Uterus (tissue), 4 donors: ENCODE measurements around the gene HHLA2. TPM values are rescaled to one million over a fixed set of nuclear protein-coding genes. Genes with fewer than 3 reads are reported as not detected.

Experiments used
- DNase-seq, 2 donors: peaks; one replicate each; pipeline ENCODE4 v3.0.0-alpha.2; 2019 to 2020
- H3K27ac ChIP-seq, 2 donors: fragments of 200-600 bp; sonication (generic); 1 replicate in 1 of 2; 2 replicates in 1 of 2; pipeline ENCODE4 v1.5.1; 2016 to 2018
- H3K27me3 ChIP-seq, 2 donors: fragments of 200-600 bp; sonication (generic); one replicate each; pipeline ENCODE4 v1.5.1; 2018 to 2019; ENCODE audit warnings: control low read depth in 1 of 2
- H3K36me3 ChIP-seq, 2 donors: fragments of 200-600 bp; sonication (generic); one replicate each; pipeline ENCODE4 v1.5.1; 2019; ENCODE audit warnings: control low read depth in 1 of 2
- H3K4me1 ChIP-seq, 2 donors: fragments of 200-600 bp; sonication (generic); one replicate each; pipeline ENCODE4 v1.5.1; 2018 to 2019; ENCODE audit warnings: control low read depth in 1 of 2
- H3K4me3 ChIP-seq, 2 donors: fragments of 200-600 bp; sonication (generic); 1 replicate in 1 of 2; 2 replicates in 1 of 2; pipeline ENCODE4 v1.5.1; 2018 to 2019; ENCODE audit warnings: mild to moderate bottlenecking in 1 of 2
- H3K9me3 ChIP-seq, 2 donors: fragments of 200-600 bp; sonication (generic); one replicate each; pipeline ENCODE4 v1.5.1; 2019; ENCODE audit warnings: control low read depth in 1 of 2
- POLR2A ChIP-seq, 2 donors: fragments of 450-650 bp; IDR thresholded peaks; one replicate each; pipeline ENCODE4 v1.6.1; 2016; ENCODE audit warnings: antibody characterized with exemption in 2 of 2, mild to moderate bottlenecking in 1 of 2, moderate library complexity in 1 of 2
- intact Hi-C: fragments of 100-400 bp; cut with DNase I; formaldehyde crosslinking; loops from one replicate; pipeline ENCODE4 v1.15.1; 2023; ENCODE audit warnings: low total_unique reads
- total RNA-seq, 4 donors: library from RNA; depleted of rRNA in 3 of 4; stranded (reverse); fragments of >200 nt in 3 of 4; gene quantifications; one replicate each; pipeline versions ENCODE4 v1.1.0 to v1.2.4, GENCODE V29; 2014 to 2023
- TF ChIP-seq, protein P1 (sequence below), 4 experiments: fragments of 200-600 bp in 2 of 4; fragments of 450-650 bp in 2 of 4; sonication (generic) in 2 of 4; IDR thresholded peaks; one replicate each; pipeline ENCODE4 v1.5.1; 2016 to 2019; ENCODE audit warnings: antibody characterized with exemption in 4 of 4, mild to moderate bottlenecking in 2 of 4, moderate library complexity in 1 of 4
- donor health status: DM: yes; HTN: yes; CAD: no.

The HHLA2 gene
- total RNA-seq, 4 donors from 2014 or later = 0.18 to 1.0 TPM; not detected in 2

DNA sequence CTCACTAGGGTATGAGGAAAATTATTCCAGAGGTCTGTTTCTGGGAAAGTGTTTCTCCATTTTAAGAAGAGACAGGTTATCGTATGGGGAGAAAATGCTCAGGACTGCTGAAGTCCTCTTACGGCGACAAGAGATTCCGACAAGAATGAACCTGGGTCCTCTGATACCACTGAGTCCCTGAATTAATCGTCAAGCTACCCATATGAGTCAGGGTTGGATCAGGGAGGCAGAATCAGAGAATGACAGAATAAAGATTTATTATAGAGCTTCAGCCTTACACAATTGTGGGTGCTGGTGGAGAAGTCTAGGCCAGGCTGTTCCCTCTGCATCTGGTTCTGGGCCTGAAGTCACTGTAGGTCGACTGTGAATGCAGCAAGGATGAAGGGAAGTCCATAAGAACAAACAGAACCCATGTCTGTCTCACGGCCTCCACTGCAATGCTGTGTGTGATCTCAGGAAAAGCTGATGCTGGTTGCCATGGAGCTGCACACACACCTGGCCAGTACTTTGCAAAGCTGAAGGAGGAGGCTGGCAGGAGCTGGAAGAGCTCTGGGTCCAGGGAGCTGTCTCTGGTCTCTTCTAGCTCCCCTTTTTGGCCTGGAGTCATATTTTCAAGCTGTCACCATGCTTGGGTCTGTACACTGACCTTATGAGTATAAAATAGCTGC lies 83.9 kb downstream of the HHLA2 start:
- intact Hi-C loops = no loop called here
- Histone ChIP-seq H3K4me3 (no peak overlapping the region), H3K9me3 (no peaks in the 10 kb centered on the region), H3K36me3 (no peaks in the 10 kb centered on the region), H3K4me1 (no peaks in the 10 kb centered on the region), H3K27me3 (no peaks in the 10 kb centered on the region), H3K27ac (no peak overlapping the region)
- TF ChIP-seq, protein P1, sequence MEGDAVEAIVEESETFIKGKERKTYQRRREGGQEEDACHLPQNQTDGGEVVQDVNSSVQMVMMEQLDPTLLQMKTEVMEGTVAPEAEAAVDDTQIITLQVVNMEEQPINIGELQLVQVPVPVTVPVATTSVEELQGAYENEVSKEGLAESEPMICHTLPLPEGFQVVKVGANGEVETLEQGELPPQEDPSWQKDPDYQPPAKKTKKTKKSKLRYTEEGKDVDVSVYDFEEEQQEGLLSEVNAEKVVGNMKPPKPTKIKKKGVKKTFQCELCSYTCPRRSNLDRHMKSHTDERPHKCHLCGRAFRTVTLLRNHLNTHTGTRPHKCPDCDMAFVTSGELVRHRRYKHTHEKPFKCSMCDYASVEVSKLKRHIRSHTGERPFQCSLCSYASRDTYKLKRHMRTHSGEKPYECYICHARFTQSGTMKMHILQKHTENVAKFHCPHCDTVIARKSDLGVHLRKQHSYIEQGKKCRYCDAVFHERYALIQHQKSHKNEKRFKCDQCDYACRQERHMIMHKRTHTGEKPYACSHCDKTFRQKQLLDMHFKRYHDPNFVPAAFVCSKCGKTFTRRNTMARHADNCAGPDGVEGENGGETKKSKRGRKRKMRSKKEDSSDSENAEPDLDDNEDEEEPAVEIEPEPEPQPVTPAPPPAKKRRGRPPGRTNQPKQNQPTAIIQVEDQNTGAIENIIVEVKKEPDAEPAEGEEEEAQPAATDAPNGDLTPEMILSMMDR (IDR thresholded peaks at IDR 0.05) = no peak
- no peak for TF ChIP-seq POLR2A (IDR thresholded peaks at IDR 0.05)
- no peak for DNase-seq

DNA sequence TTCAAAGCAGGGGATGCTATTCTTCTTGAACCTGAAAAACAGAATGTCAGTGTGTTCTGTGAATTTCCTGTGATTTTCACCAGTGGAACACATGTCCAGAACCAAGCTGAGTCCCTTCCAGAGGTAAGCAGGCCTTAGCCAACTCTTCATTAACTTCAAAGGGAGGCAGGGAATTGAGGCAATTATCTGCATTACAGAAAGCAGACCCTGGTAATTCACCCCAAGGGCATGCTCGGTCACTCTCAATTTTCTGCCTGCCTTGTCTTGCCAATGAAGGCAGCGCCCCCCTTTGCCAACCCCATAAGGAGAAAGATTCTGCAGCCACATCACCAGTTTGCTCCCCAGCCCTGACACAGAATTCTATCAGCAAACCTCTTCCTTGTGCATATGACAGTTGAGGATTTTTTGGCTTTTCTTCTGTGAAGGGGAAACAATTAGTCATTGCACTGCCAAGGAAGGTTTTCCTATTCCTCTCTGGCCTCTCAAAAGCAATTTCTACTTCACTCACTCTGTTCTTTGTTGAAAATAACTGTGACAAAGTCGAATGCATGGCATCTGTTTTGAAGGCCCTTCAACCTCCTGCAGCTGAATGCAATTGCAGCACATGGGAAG lies 85.3 kb downstream of the HHLA2 start:
- H3K9me3 ChIP-seq = no peaks in the 10 kb centered on the region
- no peaks in the 10 kb centered on the region for H3K4me1 ChIP-seq
- H3K4me3 ChIP-seq = no peak overlapping the region
- H3K36me3 ChIP-seq = no peaks in the 10 kb centered on the region
- no peak for DNase-seq
- intact Hi-C loops = no loop called here
- TF ChIP-seq POLR2A (IDR thresholded peaks at IDR 0.05) = no peak
- TF ChIP-seq, protein P1 (IDR thresholded peaks at IDR 0.05) = no peak
- H3K27me3 ChIP-seq = no peaks in the 10 kb centered on the region
- no peak overlapping the region for H3K27ac ChIP-seq

GRCh38 chr3:108383306-108383705 lies 87.0 kb downstream of the HHLA2 start:
- Histone ChIP-seq H3K4me1 (no peaks in the 10 kb centered on the region), H3K27ac (no peak overlapping the region), H3K27me3 (no peaks in the 10 kb centered on the region), H3K36me3 (no peaks in the 10 kb centered on the region), H3K4me3 (no peak overlapping the region), H3K9me3 (no peaks in the 10 kb centered on the region)
- no peak for TF ChIP-seq POLR2A (IDR thresholded peaks at IDR 0.05)
- TF ChIP-seq, protein P1 (IDR thresholded peaks at IDR 0.05) = no peak
- no peak for DNase-seq
- intact Hi-C loops = no loop called here

DNA sequence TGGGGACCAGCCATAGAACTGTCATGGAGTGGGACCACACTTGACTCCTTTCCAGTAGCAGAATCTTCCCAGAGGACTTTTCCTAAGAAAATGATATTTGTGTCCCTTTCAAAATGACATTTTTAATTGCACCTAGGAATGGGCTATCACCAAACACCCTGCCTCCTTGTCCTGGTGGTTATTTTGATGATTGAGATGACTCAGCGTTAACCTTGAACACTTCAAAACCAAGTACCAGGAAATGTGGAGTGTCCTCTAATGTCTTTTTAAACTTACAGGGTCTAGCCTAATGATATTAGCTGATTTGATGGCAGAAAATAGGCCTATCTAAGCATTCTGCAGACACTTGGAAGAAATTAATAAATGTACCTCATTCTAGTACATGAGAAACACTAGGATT lies 90.7 kb downstream of the HHLA2 start:
- intact Hi-C loops = no loop called here
- H3K4me3 ChIP-seq = no peak overlapping the region
- H3K4me1 ChIP-seq = no peaks in the 10 kb centered on the region
- H3K27ac ChIP-seq = no peak overlapping the region
- TF ChIP-seq POLR2A (IDR thresholded peaks at IDR 0.05) = no peak
- TF ChIP-seq, protein P1 (IDR thresholded peaks at IDR 0.05) = no peak
- no peaks in the 10 kb centered on the region for H3K9me3 ChIP-seq
- H3K36me3 ChIP-seq = no peaks in the 10 kb centered on the region
- H3K27me3 ChIP-seq = no peaks in the 10 kb centered on the region
- DNase-seq = no peak
